ENCODE results near the gene CEACAM19. TPM values are rescaled to one million over a fixed set of nuclear protein-coding genes. Genes with fewer than 3 reads are reported as not detected.

Gene CEACAM19
- total and polyA plus RNA-seq, 2 of the 4 experiments (the other 2 are of a cell fraction), result 0.72 to 9.3 TPM

GRCh38 chr19:44653343-44653742, 17.9 kb upstream of the CEACAM19 start:
- Histone ChIP-seq H4K20me1 (ENCODE audit: insufficient read depth, low read length) (peaks cover 39% of the 10 kb centered on the region), H3K27ac (ENCODE audit: insufficient read depth, low read length) (no peak overlapping the region), H3K36me3 (ENCODE audit: control insufficient read depth, insufficient read depth, low read length) (peaks cover 65% of the 10 kb centered on the region), H3K9me3 (ENCODE audit: control insufficient read depth, insufficient read depth, low read length) (no peaks in the 10 kb centered on the region), H3K23ac (ENCODE audit: low read depth, low read length) (0 out of 2 replicates have a peak overlapping the region, but pooled peaks have one; percentile 48), H3K9ac (ENCODE audit: low read depth, low read length) (no peak overlapping the region), H3K4me3 (ENCODE audit: insufficient read depth, low read depth, low read length) (no peak overlapping the region), H3K79me1 (ENCODE audit: low read depth in 1 of 2, low read length in 2 of 2) (peaks cover 45 to 86% of the 10 kb centered on the region in 2 experiments), H2AFZ (replicated peaks; ENCODE audit: low read length, poor library complexity) (no peak overlapping the region), H3K56ac (ENCODE audit: extremely low read depth, insufficient read depth, low read length) (no peak overlapping the region), H2BK5ac (ENCODE audit: low read depth, low read length, poor library complexity, severe bottlenecking) (no peak overlapping the region), H4K91ac (ENCODE audit: insufficient read depth, low read depth, low read length) (no peak overlapping the region), H2BK120ac (ENCODE audit: low read depth, low read length) (no peak overlapping the region), H3K27me3 (ENCODE audit: control insufficient read depth, insufficient read depth, low read length) (no peaks in the 10 kb centered on the region), H3K18ac (ENCODE audit: low read depth, low read length) (no peak overlapping the region), H2BK15ac (ENCODE audit: low read depth, low read length) (no peak overlapping the region), H3K4me2 (ENCODE audit: low read depth, low read length) (no peak overlapping the region), H4K5ac (ENCODE audit: low read depth, low read length) (no peak overlapping the region), H2AK9ac (replicated peaks; ENCODE audit: low read depth, low read length, poor library complexity) (no peak overlapping the region), H3K9me1 (ENCODE audit: insufficient read depth, low read length) (peaks cover 26% of the 10 kb centered on the region), H3K4ac (ENCODE audit: low read depth, low read length) (no peak overlapping the region), H4K8ac (ENCODE audit: low read depth in 2 of 2, low read length in 2 of 2) (peak overlapping the region in 1 of 2 experiments; percentile 16; a peak in 1 of 4 replicates), H2AK5ac (ENCODE audit: low read depth, low read length) (no peak overlapping the region), H2BK20ac (ENCODE audit: low read depth, low read length) (no peak overlapping the region), H3K4me1 (ENCODE audit: control insufficient read depth, insufficient read depth, low read length) (peaks cover 7% of the 10 kb centered on the region), H3K14ac (replicated peaks; ENCODE audit: low read depth, low read length) (no peak overlapping the region)
- ChIA-PET CTCF (interaction anchor here (1.2 to 3.1 kb wide), 2 partner anchors 10 to 82 kb away, joined by 8 to 16 read pairs; partner anchors contain the start of gene PVR), POLR2A (ENCODE audit: unreplicated experiment) (no interaction called here)
- no TSS peak for BruUV-seq (replicated peaks)
- intact Hi-C loops (cut with micrococcal nuclease) (loop anchor here (1.0 kb wide), 1 partner anchor 78 kb away; no protein-coding TSS in a partner anchor), dilution Hi-C loops (cut with HindIII; ENCODE audit: low sequenced_read_pairs, unreplicated experiment) (no loop called here), in situ Hi-C loops (cut with MboI; ENCODE audit: low sequenced_read_pairs) (no loop called here)
- DNase-seq, result no peak
- no CpG with 5 or more reads among the region's 5 CpGs for WGBS, 2 experiments (ENCODE audit: extremely low coverage in 2 of 2, insufficient read length in 1 of 2)
- no peak for ATAC-seq (ENCODE audit: low read depth)
- no peak for TF ChIP-seq CHD1 (IDR thresholded peaks at IDR 0.05; ENCODE audit: low read depth, low read length)
- no peak for TF ChIP-seq NFE2L2 (IDR thresholded peaks at IDR 0.05; ENCODE audit: low read depth, low read length)
- no peak for TF ChIP-seq MAFK (IDR thresholded peaks at IDR 0.05; ENCODE audit: low read depth, low read length)
- TF ChIP-seq, protein P1, sequence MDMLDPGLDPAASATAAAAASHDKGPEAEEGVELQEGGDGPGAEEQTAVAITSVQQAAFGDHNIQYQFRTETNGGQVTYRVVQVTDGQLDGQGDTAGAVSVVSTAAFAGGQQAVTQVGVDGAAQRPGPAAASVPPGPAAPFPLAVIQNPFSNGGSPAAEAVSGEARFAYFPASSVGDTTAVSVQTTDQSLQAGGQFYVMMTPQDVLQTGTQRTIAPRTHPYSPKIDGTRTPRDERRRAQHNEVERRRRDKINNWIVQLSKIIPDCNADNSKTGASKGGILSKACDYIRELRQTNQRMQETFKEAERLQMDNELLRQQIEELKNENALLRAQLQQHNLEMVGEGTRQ (IDR thresholded peaks at IDR 0.05; ENCODE audit: low read depth, low read length), result no peak
- TF ChIP-seq FOS (IDR thresholded peaks at IDR 0.05; ENCODE audit: low read depth, low read length), result no peak
- TF ChIP-seq RFX5 (IDR thresholded peaks at IDR 0.05; ENCODE audit: low read depth, low read length), result no peak
- TF ChIP-seq RAD21 (IDR thresholded peaks at IDR 0.05; ENCODE audit: low read length), result no peak
- TF ChIP-seq MAZ (IDR thresholded peaks at IDR 0.05; ENCODE audit: borderline replicate concordance, low read depth, low read length), result no peak
- no peak for TF ChIP-seq RCOR1 (IDR thresholded peaks at IDR 0.05; ENCODE audit: insufficient replicate concordance, low read length)
- no peak for TF ChIP-seq CEBPB (IDR thresholded peaks at IDR 0.05; ENCODE audit: low read depth, low read length)
- no peak for TF ChIP-seq BHLHE40 (IDR thresholded peaks at IDR 0.05; ENCODE audit: low read depth, low read length)
- TF ChIP-seq, protein P2, sequence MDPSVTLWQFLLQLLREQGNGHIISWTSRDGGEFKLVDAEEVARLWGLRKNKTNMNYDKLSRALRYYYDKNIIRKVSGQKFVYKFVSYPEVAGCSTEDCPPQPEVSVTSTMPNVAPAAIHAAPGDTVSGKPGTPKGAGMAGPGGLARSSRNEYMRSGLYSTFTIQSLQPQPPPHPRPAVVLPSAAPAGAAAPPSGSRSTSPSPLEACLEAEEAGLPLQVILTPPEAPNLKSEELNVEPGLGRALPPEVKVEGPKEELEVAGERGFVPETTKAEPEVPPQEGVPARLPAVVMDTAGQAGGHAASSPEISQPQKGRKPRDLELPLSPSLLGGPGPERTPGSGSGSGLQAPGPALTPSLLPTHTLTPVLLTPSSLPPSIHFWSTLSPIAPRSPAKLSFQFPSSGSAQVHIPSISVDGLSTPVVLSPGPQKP (IDR thresholded peaks at IDR 0.05; ENCODE audit: borderline replicate concordance, low read depth, low read length), result no peak
- TF ChIP-seq SMC3 (IDR thresholded peaks at IDR 0.05; ENCODE audit: low read depth, low read length), result no peak
- TF ChIP-seq POLR2A (IDR thresholded peaks at IDR 0.05; ENCODE audit: low read depth, low read length), result no peak
- TF ChIP-seq, protein P3, sequence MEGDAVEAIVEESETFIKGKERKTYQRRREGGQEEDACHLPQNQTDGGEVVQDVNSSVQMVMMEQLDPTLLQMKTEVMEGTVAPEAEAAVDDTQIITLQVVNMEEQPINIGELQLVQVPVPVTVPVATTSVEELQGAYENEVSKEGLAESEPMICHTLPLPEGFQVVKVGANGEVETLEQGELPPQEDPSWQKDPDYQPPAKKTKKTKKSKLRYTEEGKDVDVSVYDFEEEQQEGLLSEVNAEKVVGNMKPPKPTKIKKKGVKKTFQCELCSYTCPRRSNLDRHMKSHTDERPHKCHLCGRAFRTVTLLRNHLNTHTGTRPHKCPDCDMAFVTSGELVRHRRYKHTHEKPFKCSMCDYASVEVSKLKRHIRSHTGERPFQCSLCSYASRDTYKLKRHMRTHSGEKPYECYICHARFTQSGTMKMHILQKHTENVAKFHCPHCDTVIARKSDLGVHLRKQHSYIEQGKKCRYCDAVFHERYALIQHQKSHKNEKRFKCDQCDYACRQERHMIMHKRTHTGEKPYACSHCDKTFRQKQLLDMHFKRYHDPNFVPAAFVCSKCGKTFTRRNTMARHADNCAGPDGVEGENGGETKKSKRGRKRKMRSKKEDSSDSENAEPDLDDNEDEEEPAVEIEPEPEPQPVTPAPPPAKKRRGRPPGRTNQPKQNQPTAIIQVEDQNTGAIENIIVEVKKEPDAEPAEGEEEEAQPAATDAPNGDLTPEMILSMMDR (conservative IDR thresholded peaks at IDR 0.05; ENCODE audit: low read depth, low read length), result no peak
- TF ChIP-seq MXI1 (IDR thresholded peaks at IDR 0.05; ENCODE audit: borderline replicate concordance, low read depth, low read length), result no peak

All from IMR-90 (cell line).